Esophagus muscularis mucosa (tissue), 4 donors: ENCODE measurements around the gene ARHGEF39. TPM values are rescaled to one million over a fixed set of nuclear protein-coding genes. Genes with fewer than 3 reads are reported as not detected.

Experiments
- DNase-seq: peaks from one replicate; pipeline ENCODE4 v3.0.0-alpha.2; 2017; ENCODE audit errors: extremely low spot score
- H3K27ac ChIP-seq, 4 donors: fragments of 200-600 bp; sonication (generic); replicated peaks in 1 of 4; 1 replicate in 3 of 4; 2 replicates in 1 of 4; pipeline ENCODE4 v1.5.1; 2016 to 2019; ENCODE audit warnings: mild to moderate bottlenecking in 1 of 4
- H3K27me3 ChIP-seq, 4 donors: fragments of 200-600 bp; sonication (generic); one replicate each; pipeline versions ENCODE4 v1.5.1 to v1.6.0; 2016 to 2019
- H3K36me3 ChIP-seq, 4 donors: fragments of 200-600 bp; sonication (generic); one replicate each; pipeline ENCODE4 v1.5.1; 2016 to 2019
- H3K4me1 ChIP-seq, 4 donors: fragments of 200-600 bp; sonication (generic); one replicate each; pipeline ENCODE4 v1.5.1; 2016 to 2019
- H3K4me3 ChIP-seq, 4 donors: fragments of 200-600 bp; sonication (generic); 1 replicate in 2 of 4; 2 replicates in 2 of 4; pipeline ENCODE4 v1.5.1; 2016 to 2019; ENCODE audit warnings: mild to moderate bottlenecking in 4 of 4, moderate library complexity in 1 of 4
- H3K9me3 ChIP-seq, 4 donors: fragments of 200-600 bp; sonication (generic); 1 replicate in 3 of 4; 2 replicates in 1 of 4; pipeline ENCODE4 v1.5.1; 2016 to 2019
- CTCF ChIP-seq, 3 experiments: fragments of 200-600 bp in 2 of 3; fragments of 450-650 bp in 1 of 3; sonication (generic) in 2 of 3; IDR thresholded peaks; one replicate each; pipeline ENCODE4 v1.5.1; 2017 to 2019; ENCODE audit warnings: antibody characterized with exemption in 3 of 3, mild to moderate bottlenecking in 2 of 3, moderate library complexity in 1 of 3
- EP300 ChIP-seq: sonication (generic); formaldehyde crosslinking; IDR thresholded peaks from one replicate; pipeline ENCODE4 v1.6.1; 2017; ENCODE audit warnings: antibody characterized with exemption
- POLR2A ChIP-seq: fragments of 450-650 bp; IDR thresholded peaks from one replicate; pipeline ENCODE4 v1.6.1; 2017; ENCODE audit warnings: antibody characterized with exemption, moderate library complexity, mild to moderate bottlenecking, low read depth
- POLR2AphosphoS5 ChIP-seq, 2 donors: sonication (generic); formaldehyde crosslinking; IDR thresholded peaks; one replicate each; pipeline ENCODE4 v1.6.1; 2017; ENCODE audit warnings: antibody characterized with exemption in 2 of 2
- WGBS: methylation state at CpG from one replicate; pipeline ENCODE4 v1.1.5; 2018; 5-methylcytosine and 5-hydroxymethylcytosine counted together
- intact Hi-C: fragments of 100-400 bp; cut with DNase I; formaldehyde crosslinking; loops from one replicate; pipeline ENCODE4 v1.15.1; 2023
- total RNA-seq, 4 donors: library from RNA; depleted of rRNA; stranded (reverse); fragments of >200 nt; gene quantifications; one replicate each; pipeline versions ENCODE4 v1.1.0 to v1.2.1, GENCODE V29; 2016

Gene ARHGEF39
- total RNA-seq, 4 donors from 2014 or later = 1.3 to 3.3 (median 1.7) TPM

- WGBS = 31% methylated on average over 6 of the region's 6 CpGs
- no peak for DNase-seq
- H3K4me1 ChIP-seq = peaks cover 17 to 63% (median 42%) of the 10 kb centered on the region in 4 donors
Observed at GRCh38 chr9:35682051-35682450, 17.1 kb upstream of the ARHGEF39 start.

GRCh38 chr9:35681341-35682002 lies 16.5 kb upstream of the ARHGEF39 start:
- Histone ChIP-seq H3K36me3 (peaks cover 38 to 49% (median 46%) of the 10 kb centered on the region in 4 donors), H3K9me3 (no peaks in the 10 kb centered on the region), H3K27ac (peak overlapping the region; percentile 95 to 98 (median 96)), H3K4me3 (no peak overlapping the region), H3K4me1 (peaks cover 11 to 64% (median 41%) of the 10 kb centered on the region in 4 donors), H3K27me3 (no peaks in the 10 kb centered on the region)
- WGBS = 37% methylated on average over 3 of the region's 3 CpGs
- TF ChIP-seq POLR2A (no peak), CTCF (IDR thresholded peaks at IDR 0.05) (no peak), EP300 (no peak), POLR2AphosphoS5 (IDR thresholded peaks at IDR 0.05) (no peak)
- intact Hi-C loops = no loop called here
- no peak for DNase-seq

More at GRCh38 chr9:35682051-35682450, 17.1 kb upstream of the ARHGEF39 start:
- Histone ChIP-seq H3K27ac (peak overlapping the region; percentile 95 to 98 (median 96)), H3K36me3 (peaks cover 40 to 55% (median 48%) of the 10 kb centered on the region in 4 donors), H3K4me3 (peak overlapping the region in 3 of 4 donors; percentile 72 to 90 (median 87)), H3K27me3 (no peaks in the 10 kb centered on the region), H3K9me3 (no peaks in the 10 kb centered on the region)
- TF ChIP-seq POLR2AphosphoS5 (IDR thresholded peaks at IDR 0.05) = peak in 1 of 2 donors; percentile 47
- no peak for TF ChIP-seq POLR2A
- intact Hi-C loops = no loop called here

GRCh38 chr9:35680331-35681105 lies 15.5 kb upstream of the ARHGEF39 start:
- TF ChIP-seq POLR2AphosphoS5 (IDR thresholded peaks at IDR 0.05) = peak in 1 of 2 donors; percentile 50
- TF ChIP-seq CTCF (IDR thresholded peaks at IDR 0.05) = no peak
- TF ChIP-seq EP300 = no peak
- no peak for TF ChIP-seq POLR2A
- H3K27me3 ChIP-seq = no peaks in the 10 kb centered on the region
- H3K36me3 ChIP-seq = peaks cover 31 to 40% (median 37%) of the 10 kb centered on the region in 4 donors
- peak overlapping the region; percentile 95 to 98 (median 96) for H3K27ac ChIP-seq
- H3K9me3 ChIP-seq = no peaks in the 10 kb centered on the region
- no peak overlapping the region for H3K4me3 ChIP-seq
- peaks cover 11 to 65% (median 50%) of the 10 kb centered on the region in 4 donors for H3K4me1 ChIP-seq
- WGBS = 45% methylated on average over 14 of the region's 15 CpGs
- intact Hi-C loops = no loop called here
- no peak for DNase-seq

- H3K27me3 ChIP-seq = no peaks in the 10 kb centered on the region
- H3K4me3 ChIP-seq = no peak overlapping the region
- peak overlapping the region; percentile 95 to 98 (median 96) for H3K27ac ChIP-seq
- no peak for DNase-seq
- H3K4me1 ChIP-seq = peaks cover 11 to 65% (median 53%) of the 10 kb centered on the region in 4 donors
- WGBS = 73% methylated on average over 7 of the region's 8 CpGs
- intact Hi-C loops = no loop called here
- peaks cover 24 to 33% (median 30%) of the 10 kb centered on the region in 4 donors for H3K36me3 ChIP-seq
- no peak for TF ChIP-seq POLR2AphosphoS5 (IDR thresholded peaks at IDR 0.05)
- TF ChIP-seq CTCF (IDR thresholded peaks at IDR 0.05) = no peak
- TF ChIP-seq POLR2A = no peak
- no peaks in the 10 kb centered on the region for H3K9me3 ChIP-seq
Observed at GRCh38 chr9:35679766-35680330, 14.9 kb upstream of the ARHGEF39 start.

GRCh38 chr9:35679091-35679490 lies 14.1 kb upstream of the ARHGEF39 start:
- peak overlapping the region; percentile 95 to 98 (median 96) for H3K27ac ChIP-seq
- intact Hi-C loops = no loop called here
- TF ChIP-seq EP300 (no peak), POLR2A (no peak), CTCF (IDR thresholded peaks at IDR 0.05) (no peak), POLR2AphosphoS5 (IDR thresholded peaks at IDR 0.05) (peak in 1 of 2 donors; percentile 78)
- no peaks in the 10 kb centered on the region for H3K27me3 ChIP-seq
- no peak overlapping the region for H3K4me3 ChIP-seq
- peaks cover 11 to 61% (median 49%) of the 10 kb centered on the region in 4 donors for H3K4me1 ChIP-seq
- no peak for DNase-seq
- 80% methylated on average over 5 of the region's 5 CpGs for WGBS
- H3K9me3 ChIP-seq = no peaks in the 10 kb centered on the region
- H3K36me3 ChIP-seq = peaks cover 16 to 25% (median 22%) of the 10 kb centered on the region in 4 donors
